ENCODE measurements around the gene HYAL2.

Gene HYAL2

GRCh38 chr3:50302095-50303012, 20.2 kb downstream of the HYAL2 start:
- DNase-seq, result no peak

GRCh38 chr3:50300681-50301254, 21.8 kb downstream of the HYAL2 start:
- DNase-seq, result no peak

- no peak for DNase-seq
These were observed 22.4 kb downstream of the HYAL2 start for GRCh38 chr3:50299929-50300680.

DNA sequence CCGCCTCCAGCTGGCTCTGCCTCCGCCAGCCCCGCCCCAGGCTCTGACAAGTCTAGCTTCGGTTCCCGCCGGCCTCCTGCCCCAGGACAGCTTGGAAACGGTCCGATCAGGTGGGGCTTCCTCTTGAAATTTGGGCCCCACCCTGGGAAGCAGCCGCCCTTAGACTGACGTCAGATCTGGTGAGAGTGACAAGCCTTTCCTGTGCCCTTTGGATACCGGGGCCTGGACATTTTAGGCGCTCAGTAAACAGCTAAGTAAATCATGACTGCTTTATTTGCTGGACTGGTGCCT, 23.0 kb downstream of the HYAL2 start:
- DNase-seq, result no peak

GRCh38 chr3:50298836-50299637, 23.5 kb downstream of the HYAL2 start, which contains the start of the genes HYAL3 and NAA80:
TSS of gene HYAL3 (minus strand) at chr3:50299405. CDS start at chr3:50295602, 3,803 bp downstream.
TSS of gene NAA80 (minus strand) at chr3:50299405. CDS start at chr3:50297463, 1,942 bp downstream.
- peak; percentile 100 for DNase-seq

- DNase-seq, result no peak
These were observed 24.4 kb downstream of the HYAL2 start for GRCh38 chr3:50297896-50298725.

DNA sequence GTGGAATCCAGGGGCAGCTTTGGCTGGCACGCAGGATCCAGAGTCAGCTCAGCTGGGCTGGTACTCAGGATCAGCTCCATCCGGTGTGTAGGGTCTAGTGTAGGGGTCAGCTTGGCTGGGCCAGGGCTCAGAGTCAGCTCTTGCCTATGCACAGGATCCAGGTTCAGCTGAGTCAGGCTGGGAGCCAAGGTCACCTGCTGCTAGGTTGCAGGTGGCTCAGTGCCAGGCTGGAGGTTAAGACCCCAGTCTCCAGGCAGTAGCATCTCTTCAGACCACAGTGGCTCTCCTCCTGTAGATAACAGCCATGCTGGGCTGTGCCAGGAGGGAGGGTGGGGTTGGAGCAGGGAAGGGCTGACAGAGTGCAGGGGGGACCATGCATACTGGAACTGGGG, 25.2 kb downstream of the HYAL2 start:
- no peak for DNase-seq

GRCh38 chr3:50296721-50297383, 25.7 kb downstream of the HYAL2 start:
- no peak for DNase-seq

DNA sequence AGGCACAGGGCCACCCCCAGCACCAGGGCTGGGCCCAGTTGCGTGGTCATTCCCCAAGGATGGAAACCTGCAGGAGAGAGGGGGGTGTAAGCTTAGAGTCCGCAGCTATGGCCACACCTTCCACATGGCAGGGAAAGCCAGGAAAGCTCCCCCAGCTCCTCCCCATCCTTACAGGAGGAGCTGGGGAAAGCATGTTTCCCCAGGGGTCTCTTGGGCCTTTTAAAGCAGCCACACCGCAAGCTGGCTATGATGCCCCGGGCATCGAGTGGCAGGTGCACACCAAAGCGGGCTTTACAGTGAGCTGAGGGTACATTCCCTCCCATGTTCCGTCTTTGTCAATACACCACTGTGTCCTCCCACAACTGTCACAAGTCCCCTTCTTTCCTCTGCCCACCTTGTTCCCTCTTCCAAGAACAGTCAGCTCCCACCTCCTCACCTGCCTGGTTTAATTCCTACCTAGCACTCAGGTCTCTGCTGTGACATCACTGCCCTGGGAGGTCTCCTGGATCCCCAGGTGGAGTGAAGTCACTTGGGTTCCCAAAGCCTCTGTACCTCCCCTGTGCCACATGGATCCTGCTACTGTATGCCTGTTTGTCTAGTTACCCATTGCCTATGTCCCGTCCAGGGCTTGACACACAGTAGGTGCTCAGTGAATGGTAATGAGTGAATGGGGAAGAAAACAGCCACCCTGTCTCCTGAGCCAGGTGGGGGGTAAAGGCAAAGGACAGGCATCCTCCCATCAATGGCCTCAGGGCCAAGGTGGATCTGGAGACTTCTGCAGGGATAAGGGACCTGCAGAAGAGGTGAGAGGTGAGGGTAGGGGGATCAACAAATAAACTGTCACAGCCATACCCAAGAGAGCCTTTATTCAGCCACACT, 26.8 kb downstream of the HYAL2 start:
- DNase-seq, result no peak

DNA sequence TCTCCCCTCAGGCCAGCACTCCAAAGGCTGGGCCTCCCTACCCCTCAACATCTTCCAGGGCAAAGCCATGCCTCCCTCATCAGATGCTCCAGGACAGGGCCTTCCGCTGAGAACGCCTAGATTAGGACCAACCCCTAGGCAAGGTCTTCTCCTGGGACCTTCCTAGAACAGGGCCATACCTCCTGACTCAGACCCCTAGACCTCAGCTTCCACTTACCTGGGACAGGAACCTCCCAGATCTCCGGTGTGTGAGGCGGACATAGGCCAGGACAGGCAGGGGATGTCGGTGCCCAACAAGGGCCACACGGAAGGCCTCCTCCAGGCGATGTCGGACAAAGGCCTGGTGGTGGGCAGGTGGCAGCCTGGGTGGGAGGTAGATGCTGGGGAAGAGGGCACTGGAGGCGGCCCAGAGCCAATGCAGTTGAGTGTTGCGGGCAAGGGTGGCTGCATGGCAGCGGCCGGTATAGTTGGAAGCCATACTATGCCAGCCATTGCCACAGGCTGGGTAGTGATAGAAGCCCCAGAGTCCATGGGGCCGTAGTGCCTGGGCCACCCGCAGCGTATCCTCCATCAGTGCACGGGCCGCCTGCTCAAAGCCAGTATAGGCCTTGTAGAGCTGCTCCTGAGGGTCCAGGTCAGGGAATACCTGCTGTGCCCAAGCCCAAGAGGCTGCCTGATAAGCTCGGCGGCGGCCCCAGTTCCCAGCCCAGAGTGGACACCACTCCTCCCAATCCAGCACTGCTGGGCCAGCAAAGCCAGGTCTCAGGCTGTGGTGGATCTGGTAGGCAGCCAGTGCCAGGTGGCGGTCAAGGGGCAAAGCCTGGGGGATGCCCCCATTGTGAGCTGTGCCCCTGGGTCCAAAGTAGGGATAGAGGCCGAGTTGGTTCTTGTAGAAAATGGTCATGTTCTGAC, 27.8 kb downstream of the HYAL2 start:
- DNase-seq, result no peak

- DNase-seq, result no peak
These were observed 28.5 kb downstream of the HYAL2 start for GRCh38 chr3:50294089-50294488.

- DNase-seq, result no peak
These were observed 29.3 kb downstream of the HYAL2 start for GRCh38 chr3:50293079-50293801.

DNA sequence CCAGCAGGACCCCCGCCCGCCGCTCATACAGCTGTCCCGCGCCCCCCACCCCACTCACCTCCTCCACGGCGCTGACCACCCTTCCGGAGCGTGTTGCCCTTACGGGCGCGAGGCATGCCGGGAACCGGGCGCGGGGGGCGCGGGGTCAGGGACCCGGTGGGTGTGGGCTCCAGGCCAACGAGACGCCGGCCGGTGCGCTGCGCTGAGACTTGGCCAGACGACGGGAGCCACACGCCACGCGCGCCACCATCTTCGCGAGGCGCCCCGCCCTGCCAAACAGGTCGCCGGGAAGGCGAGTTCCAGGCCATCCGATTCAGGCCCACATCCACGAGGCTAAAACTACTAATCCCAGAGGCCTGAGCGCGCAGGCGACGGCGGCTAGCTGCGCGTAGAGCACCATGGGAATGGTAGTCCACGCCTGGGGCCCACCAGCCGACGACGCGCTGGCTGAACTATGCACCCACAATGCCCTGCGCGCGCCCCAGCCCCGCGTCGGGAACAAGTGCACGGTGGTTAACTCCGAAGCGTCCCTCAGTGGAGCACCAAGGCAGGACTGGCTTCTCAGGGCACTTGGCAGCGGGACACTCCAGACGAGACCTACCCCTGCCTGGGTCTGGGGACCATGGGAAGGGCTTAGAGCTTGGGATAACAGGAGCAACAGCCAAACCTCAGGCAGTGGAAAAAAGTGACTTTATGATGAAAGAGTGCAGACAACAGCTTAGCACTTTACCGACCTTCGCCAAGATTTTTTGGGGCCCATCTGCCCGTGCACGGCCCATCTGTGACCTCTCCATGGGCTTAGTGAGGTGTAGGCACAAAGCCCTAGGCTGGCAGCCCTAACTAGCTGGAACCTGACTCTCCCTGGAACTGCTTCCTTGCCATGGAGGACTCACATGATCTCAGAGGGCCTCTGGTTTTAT, 30.1 kb downstream of the HYAL2 start, which contains the start of gene IFRD2:
Gene IFRD2, minus strand, starts transcription at position 271 of the 920 bp plus-strand sequence. Its CDS starts 155 bp downstream, at position 116.
- DNase-seq, result peak; percentile 97

DNA sequence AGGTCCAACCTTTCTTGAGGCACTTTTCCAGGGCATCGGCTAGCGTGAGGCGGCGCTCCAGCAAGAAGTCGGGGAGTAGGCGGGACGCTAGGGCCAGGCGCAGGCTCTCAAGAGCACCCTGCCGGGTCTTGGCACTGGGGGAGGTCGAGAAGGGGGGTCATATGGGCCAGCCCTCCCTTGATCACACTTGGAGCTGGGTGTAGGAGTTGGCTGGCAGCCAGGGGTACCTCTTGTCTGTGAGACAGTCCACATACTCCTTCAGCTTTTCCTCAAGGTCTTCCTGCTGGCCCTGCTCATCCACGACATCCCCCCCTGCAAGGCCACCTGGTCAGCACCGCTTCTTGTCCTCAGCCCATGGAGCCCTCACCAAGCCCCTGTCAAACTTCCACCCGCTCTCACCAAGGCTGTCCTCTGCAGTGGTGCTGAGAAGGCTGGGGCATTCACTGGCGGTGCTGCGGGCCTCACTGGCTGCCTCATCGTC, 32.3 kb downstream of the HYAL2 start:
- no peak for DNase-seq

DNA sequence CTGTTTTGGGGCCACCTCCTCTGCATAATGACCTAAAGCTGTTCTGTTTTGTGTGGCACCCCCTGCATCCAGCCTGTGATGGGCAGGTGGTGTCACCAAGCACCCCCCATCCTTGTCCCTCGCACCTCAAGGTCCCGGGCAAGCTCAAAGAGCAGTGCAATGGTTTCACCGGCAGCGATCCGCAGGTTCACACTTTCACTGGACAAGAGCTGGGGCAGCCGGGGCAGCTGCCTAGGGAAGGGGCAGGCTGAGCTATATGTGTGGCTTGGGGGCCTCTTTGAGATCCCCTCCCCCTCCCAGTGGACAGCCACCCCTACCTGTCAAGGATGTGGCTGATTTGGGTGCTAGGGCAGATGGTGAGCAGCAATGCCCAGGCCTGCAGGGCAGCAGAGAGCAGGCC, 33.4 kb downstream of the HYAL2 start:
- no peak for DNase-seq

GRCh38 chr3:50288387-50289007, 34.0 kb downstream of the HYAL2 start:
- no peak for DNase-seq

DNA sequence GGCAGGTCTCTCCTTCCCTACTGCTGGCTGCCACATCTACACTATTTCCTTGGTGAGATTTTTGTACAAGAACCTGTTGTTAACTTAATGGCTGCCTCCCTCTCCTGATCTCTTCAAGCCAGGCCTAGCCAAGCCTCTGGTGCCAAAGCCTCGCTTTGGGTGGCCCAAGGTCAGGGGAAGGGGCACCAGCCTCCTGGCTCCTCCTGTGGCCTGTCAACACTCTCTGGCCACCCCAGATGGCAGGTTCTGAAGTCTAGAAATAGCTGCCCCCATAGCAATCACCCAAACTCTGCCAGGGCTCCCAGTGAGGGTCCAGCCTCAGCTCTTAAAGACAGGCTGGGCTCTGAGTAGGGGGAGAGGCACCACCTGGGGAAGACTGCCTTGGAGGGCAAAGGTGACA, 35.3 kb downstream of the HYAL2 start:
- DNase-seq, result no peak

All from stimulated activated CD4-positive, alpha-beta T cell treated with anti-CD3 and anti-CD28 coated beads, Interleukin-1b, Interleukin-23, amount 100 ng/mL, for 48 hours (primary cell).